HG03066 (cell line): ENCODE data around the gene NR3C1.

ENCODE experiments used
- ATAC-seq: cut with Tn5 transposase; IDR thresholded peaks from one replicate; pipeline ENCODE4 v1.9.1; 2021; ENCODE audit warnings: low read depth; ENCODE audit not compliant: unreplicated experiment

Gene NR3C1

DNA sequence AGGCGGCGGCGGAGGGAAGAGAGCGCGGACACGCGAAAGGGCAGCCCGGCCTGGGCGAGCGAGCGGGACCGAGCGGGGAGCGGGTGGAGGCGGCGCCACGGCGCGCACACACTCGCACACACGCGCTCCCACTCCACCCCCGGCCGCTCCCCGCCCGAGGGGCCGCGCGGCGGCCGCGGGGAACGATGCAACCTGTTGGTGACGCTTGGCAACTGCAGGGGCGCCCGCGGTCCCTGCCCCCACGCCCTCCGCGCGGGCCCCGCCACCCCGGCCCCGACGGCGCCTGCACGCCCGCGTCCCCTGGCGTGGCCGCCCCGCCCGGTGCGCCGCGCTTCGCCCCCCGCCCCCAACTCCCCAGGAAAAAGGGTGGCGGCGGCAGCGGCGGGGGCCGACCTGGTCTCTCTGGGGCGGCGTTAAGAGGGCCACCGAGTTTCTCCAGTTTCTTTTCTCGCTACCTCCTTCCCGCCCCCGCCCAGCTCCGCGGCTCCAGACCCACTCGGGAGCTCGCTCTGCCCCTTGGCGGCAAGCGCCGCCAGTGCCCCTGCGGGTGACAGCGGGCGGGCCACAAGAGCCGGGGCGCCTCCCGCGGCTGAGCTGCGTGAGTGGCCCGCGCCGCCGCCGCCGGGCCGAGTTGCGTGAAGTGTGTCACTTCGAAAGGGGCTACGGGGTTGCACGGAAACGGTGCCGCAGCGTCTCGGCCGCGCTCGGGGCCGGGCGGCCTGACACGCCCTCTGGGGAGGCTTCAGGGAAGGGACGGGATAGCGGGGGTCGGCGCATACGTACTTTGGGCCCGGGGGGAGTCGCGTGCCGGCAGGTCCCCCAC lies at the start of gene NR3C1:
TSS of gene NR3C1 (minus strand) at position 94 of the 823 bp plus-strand sequence. CDS start 2,847 bp downstream, outside the sequence.
- peak; percentile 46 for ATAC-seq

DNA sequence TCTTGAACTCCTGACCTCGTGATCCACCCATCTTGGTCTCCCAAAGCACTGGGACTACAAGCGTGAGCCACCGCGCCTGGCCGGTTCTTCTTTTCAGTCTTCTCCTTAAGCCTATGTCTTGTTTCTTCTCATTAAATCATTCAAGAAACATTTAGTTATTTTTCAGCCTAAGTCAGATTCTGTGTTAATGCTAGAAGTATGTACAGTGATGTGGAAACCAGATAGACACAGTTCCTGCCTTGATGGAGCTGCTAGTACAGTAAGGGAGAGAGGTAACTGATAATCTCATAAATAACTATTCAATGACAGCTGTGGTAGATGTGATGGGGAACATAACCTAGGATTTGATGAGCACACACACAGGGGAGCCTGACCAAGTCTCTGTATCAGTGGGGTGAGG lies 46.3 kb upstream of the NR3C1 start:
- no peak for ATAC-seq

GRCh38 chr5:143448518-143448917 lies 45.0 kb upstream of the NR3C1 start:
- no peak for ATAC-seq

DNA sequence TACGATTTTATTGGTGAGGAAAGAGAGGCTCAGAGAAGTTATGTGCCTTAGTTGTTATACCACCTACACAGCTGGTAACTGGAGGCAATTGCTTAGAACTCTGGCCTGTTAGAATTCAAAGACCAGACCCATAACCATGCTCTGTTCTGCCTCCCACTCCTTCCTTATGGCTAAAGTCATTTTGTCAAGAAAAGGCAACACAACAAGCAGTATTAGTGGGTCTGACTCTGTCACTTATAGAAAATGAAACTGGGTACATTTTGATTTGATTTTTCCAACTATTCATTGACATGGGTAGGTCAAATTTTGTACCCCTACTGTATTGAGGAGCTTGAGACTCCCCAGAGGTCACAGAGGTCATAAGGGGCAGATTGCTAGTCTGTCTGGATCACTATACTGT lies 44.5 kb upstream of the NR3C1 start:
- no peak for ATAC-seq

GRCh38 chr5:143446535-143447226 lies 43.2 kb upstream of the NR3C1 start:
- no peak for ATAC-seq

DNA sequence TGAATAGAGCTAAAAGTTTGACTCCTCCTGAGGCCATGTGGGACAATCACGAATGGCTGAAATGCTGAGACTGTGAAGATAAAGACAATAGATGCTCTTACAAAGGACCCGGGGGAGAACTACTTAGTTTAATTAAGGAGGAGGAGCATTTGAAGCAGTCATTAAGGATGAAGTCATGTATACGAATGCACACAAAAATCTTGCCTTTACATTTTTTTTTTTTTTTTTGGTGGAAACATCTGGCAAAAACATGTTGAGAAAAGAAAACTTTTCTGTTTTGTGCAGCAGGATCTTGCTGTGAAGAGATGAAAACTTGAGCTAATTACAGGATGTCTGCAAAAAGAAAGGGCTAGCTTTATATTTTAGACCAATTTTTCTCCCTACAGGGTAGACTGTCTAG lies 42.3 kb upstream of the NR3C1 start:
- ATAC-seq: no peak

DNA sequence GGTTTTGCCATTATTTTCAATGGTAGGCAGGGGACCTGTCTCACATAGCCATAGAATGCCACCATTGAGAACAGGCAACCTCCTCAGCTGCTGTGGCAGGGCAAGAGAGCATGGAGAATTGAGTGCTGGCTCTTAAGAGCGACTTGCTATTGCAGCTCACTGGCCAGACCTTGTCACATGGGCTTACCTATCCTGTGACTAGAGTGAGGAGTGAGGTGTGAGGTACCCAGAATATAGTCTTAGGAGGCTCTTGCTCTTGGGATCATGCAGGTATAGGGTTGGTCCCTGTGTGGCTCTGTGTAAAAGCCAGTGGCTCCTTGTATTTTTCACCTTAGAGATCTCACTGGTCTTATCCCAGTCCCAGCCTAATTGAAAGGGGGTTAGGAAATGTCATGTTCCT lies 39.8 kb upstream of the NR3C1 start:
- ATAC-seq: no peak

DNA sequence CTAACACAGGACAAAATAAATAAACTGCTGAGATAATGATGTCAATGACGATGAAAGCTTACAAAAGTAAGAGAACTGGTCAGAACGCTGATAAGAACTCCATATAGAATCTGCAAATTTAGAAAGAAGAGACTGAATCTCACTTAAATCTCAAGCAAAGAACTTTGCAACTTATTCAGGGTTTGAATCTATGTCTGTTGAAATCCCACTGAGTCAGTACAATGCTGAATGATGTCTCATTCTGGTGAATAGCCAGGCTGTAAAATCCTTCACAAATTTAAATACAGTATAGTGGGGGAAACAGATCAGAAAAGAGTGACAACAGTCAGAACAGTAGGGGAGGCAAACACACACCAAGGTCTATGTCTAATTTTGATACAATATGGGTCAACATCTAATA lies 38.9 kb upstream of the NR3C1 start:
- ATAC-seq: no peak

- ATAC-seq: no peak
Measured at GRCh38 chr5:143440448-143441115, 37.1 kb upstream of the NR3C1 start.

GRCh38 chr5:143437666-143438273 lies 34.3 kb upstream of the NR3C1 start:
- ATAC-seq: no peak

DNA sequence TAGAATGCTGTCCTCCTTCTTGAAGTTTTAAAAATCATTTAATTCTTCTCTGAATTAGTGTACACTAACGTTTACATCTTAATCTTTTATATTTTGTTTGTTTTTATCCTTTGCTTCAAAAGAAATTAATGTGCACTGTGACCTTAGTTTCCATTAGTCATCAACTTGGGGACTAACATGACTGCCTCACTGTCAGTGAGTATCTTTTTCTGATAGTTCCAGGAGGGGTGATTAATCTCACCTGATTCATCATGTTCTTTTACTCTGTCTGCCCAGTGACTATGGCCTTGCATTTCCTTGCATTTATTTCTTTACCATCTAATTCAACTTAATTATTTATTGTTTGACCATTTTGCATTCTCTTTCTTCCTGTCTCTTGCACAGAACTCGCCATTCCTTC lies 33.4 kb upstream of the NR3C1 start:
- ATAC-seq: no peak

GRCh38 chr5:143435210-143435657 lies 31.7 kb upstream of the NR3C1 start:
- peak; percentile 92 for ATAC-seq

- no peak for ATAC-seq
Measured at GRCh38 chr5:143434261-143435209, 31.0 kb upstream of the NR3C1 start.

GRCh38 chr5:143433670-143434069 lies 30.2 kb upstream of the NR3C1 start:
- ATAC-seq: no peak

- no peak for ATAC-seq
Measured at GRCh38 chr5:143432658-143433239, 29.3 kb upstream of the NR3C1 start.

GRCh38 chr5:143431789-143432188 lies 28.3 kb upstream of the NR3C1 start:
- ATAC-seq: no peak

DNA sequence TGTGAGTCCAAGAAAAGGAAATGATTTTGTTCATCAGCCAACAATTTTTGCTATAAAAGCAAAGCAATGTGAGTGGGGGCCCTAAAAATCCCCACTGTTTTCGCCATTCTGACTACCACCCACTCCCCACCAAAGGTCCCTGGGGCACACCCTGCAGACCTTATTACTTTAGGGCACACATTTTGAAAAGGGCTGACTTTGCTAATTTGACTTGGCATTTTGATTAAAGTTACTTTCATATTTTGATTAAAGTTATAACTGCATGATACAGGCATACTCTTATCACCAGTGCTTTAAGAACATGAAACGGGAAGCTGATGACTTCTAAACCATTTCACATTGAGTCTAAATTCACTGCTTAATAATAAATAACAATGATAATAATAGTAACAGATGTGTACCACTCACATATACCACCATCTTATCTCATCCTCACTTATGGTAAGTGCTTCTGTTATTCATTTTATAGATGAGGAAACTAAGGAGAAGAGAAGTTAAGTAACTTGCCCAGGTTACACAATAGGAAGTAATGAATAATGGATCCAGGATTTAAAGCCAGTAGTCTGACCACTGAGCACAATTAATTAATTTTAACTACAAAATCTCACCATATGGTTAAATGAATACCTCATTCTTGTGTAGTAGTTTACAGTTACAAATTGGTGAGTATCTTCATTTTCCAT lies 25.4 kb upstream of the NR3C1 start:
- ATAC-seq: no peak

GRCh38 chr5:143428155-143428554 lies 24.7 kb upstream of the NR3C1 start:
- no peak for ATAC-seq
